Endodermal cell (in vitro differentiated cells): Measurements from ENCODE around the gene LRCH1. TPM values are rescaled to one million over a fixed set of nuclear protein-coding genes. Genes with fewer than 3 reads are reported as not detected.

Experiments used
- DNase-seq: peaks from one replicate; pipeline ENCODE4 v3.0.0-alpha.2; 2017
- H3K27ac ChIP-seq: 2 replicates; pipeline ENCODE4 v1.5.1; 2013; ENCODE audit warnings: mild to moderate bottlenecking, low read depth, low read length, moderate library complexity
- H3K27me3 ChIP-seq: 2 replicates; pipeline ENCODE4 v1.6.1; 2013; ENCODE audit warnings: mild to moderate bottlenecking, low read length, moderate library complexity; ENCODE audit not compliant: insufficient read depth, control insufficient read depth, poor library complexity, severe bottlenecking
- H3K36me3 ChIP-seq: 2 replicates; pipeline ENCODE4 v1.7.0; 2013; ENCODE audit warnings: mild to moderate bottlenecking, low read length, moderate library complexity; ENCODE audit not compliant: control insufficient read depth, insufficient read depth
- H3K4me1 ChIP-seq: one replicate; pipeline ENCODE4 v1.7.0; 2013; ENCODE audit warnings: low read length; ENCODE audit not compliant: control insufficient read depth, insufficient read depth
- H3K4me3 ChIP-seq: 2 replicates; pipeline ENCODE4 v1.5.1; 2013; ENCODE audit warnings: mild to moderate bottlenecking, low read length, moderate library complexity
- H3K9ac ChIP-seq: 2 replicates; pipeline ENCODE4 v1.6.1; 2013; ENCODE audit warnings: mild to moderate bottlenecking, low read length, moderate library complexity; ENCODE audit not compliant: poor library complexity, severe bottlenecking; ENCODE audit errors: extremely low read depth
- H3K9me3 ChIP-seq: 2 replicates; pipeline ENCODE4 v1.6.1; 2013; ENCODE audit warnings: mild to moderate bottlenecking, low read length, moderate library complexity; ENCODE audit not compliant: control insufficient read depth
- H3K27ac Mint-ChIP-seq: 2 replicates; pipeline ENCODE4 v1.8.0; 2020; ENCODE audit warnings: mixed read lengths
- H3K27me3 Mint-ChIP-seq: 2 replicates; pipeline ENCODE4 v1.8.0; 2021; ENCODE audit warnings: mild to moderate bottlenecking, mixed read lengths; ENCODE audit not compliant: insufficient read depth
- H3K36me3 Mint-ChIP-seq: 2 replicates; pipeline ENCODE4 v1.8.0; 2020; ENCODE audit warnings: low read depth, mixed read lengths
- H3K4me1 Mint-ChIP-seq: 2 replicates; pipeline ENCODE4 v1.8.0; 2020; ENCODE audit warnings: mixed read lengths
- H3K4me3 Mint-ChIP-seq: 2 replicates; pipeline ENCODE4 v1.8.0; 2020; ENCODE audit warnings: mild to moderate bottlenecking, moderate library complexity, mixed read lengths
- H3K9me3 Mint-ChIP-seq: 2 replicates; pipeline ENCODE4 v1.8.0; 2020; ENCODE audit warnings: mild to moderate bottlenecking, mixed read lengths
- CTCF ChIP-seq: fragments of 200-600 bp; sonication (generic); conservative IDR thresholded peaks from 2 replicates; pipeline ENCODE4 v1.5.0; 2021; ENCODE audit warnings: antibody characterized with exemption, mild to moderate bottlenecking
- WGBS, 2 experiments: methylation state at CpG; one replicate each; pipeline versions ENCODE4 v1.1.5 to v1.1.7; 2013; ENCODE audit warnings: missing lambda C conversion rate in 2 of 2, mixed read lengths in 1 of 2; ENCODE audit not compliant: insufficient coverage in 1 of 2, insufficient read length in 1 of 2; 5-methylcytosine and 5-hydroxymethylcytosine counted together
- total RNA-seq, 2 donors: library from RNA; stranded (reverse); fragmentation: NEBNext Ultra II Directional in 1 of 2; extraction: Animal tissue kit (Norgen Biotek cat#: 25700) in 1 of 2; gene quantifications; 2 replicates in 1 of 2; 3 replicates in 1 of 2; pipeline ENCODE4 v1.2.1, GENCODE V29; 2021

The LRCH1 gene
- total RNA-seq, 2 donors from 2014 or later, result 8.1 to 11.8 TPM

GRCh38 chr13:46529216-46529919, 23.6 kb upstream of the LRCH1 start:
- Mint-ChIP-seq H3K4me3 (no peak overlapping the region), H3K27me3 (peaks cover 18% of the 10 kb centered on the region), H3K27ac (no peak overlapping the region), H3K4me1 (no peaks in the 10 kb centered on the region), H3K36me3 (no peaks in the 10 kb centered on the region), H3K9me3 (no peaks in the 10 kb centered on the region)
- 90% methylated on average over 3 to 4 of the region's 4 CpGs for WGBS, 2 experiments
- Histone ChIP-seq H3K9ac (no peak overlapping the region), H3K27me3 (peaks cover 44% of the 10 kb centered on the region), H3K27ac (no peak overlapping the region), H3K36me3 (no peaks in the 10 kb centered on the region), H3K4me3 (no peak overlapping the region), H3K9me3 (no peaks in the 10 kb centered on the region), H3K4me1 (no peaks in the 10 kb centered on the region)
- no peak for DNase-seq
- no peak for TF ChIP-seq CTCF

- Histone ChIP-seq H3K27me3 (peaks cover 36% of the 10 kb centered on the region), H3K4me3 (no peak overlapping the region), H3K9me3 (no peaks in the 10 kb centered on the region), H3K9ac (no peak overlapping the region), H3K27ac (no peak overlapping the region), H3K4me1 (no peaks in the 10 kb centered on the region), H3K36me3 (no peaks in the 10 kb centered on the region)
- Mint-ChIP-seq H3K4me3 (no peak overlapping the region), H3K9me3 (no peaks in the 10 kb centered on the region), H3K36me3 (no peaks in the 10 kb centered on the region), H3K4me1 (no peaks in the 10 kb centered on the region), H3K27ac (no peak overlapping the region), H3K27me3 (peaks cover 18% of the 10 kb centered on the region)
- no peak for DNase-seq
- TF ChIP-seq CTCF, result no peak
- 90 to 93% methylated on average over 2 of the region's 4 CpGs for WGBS, 2 experiments
Observed at GRCh38 chr13:46530084-46530935, 22.7 kb upstream of the LRCH1 start.

- Histone ChIP-seq H3K9me3 (no peaks in the 10 kb centered on the region), H3K27me3 (peaks cover 24% of the 10 kb centered on the region), H3K9ac (no peak overlapping the region), H3K4me1 (no peaks in the 10 kb centered on the region), H3K36me3 (no peaks in the 10 kb centered on the region), H3K4me3 (no peak overlapping the region), H3K27ac (no peak overlapping the region)
- Mint-ChIP-seq H3K27ac (no peak overlapping the region), H3K36me3 (no peaks in the 10 kb centered on the region), H3K27me3 (peaks cover 10% of the 10 kb centered on the region), H3K4me1 (no peaks in the 10 kb centered on the region), H3K9me3 (no peaks in the 10 kb centered on the region), H3K4me3 (no peak overlapping the region)
- no peak for TF ChIP-seq CTCF
- no peak for DNase-seq
- 92 to 100% methylated on average over 2 of the region's 3 CpGs for WGBS, 2 experiments
Observed at GRCh38 chr13:46531953-46532352, 21.0 kb upstream of the LRCH1 start.
